Inflammatory macrophage treated with lipopolysaccharide for 1 hour (primary cell): Measurements from ENCODE around the gene PDSS2.
A peak's percentile ranks its signal among the peaks of the same experiment; 100 is the strongest.

ENCODE experiments used
- DNase-seq, 2 donors: peaks; one replicate each; pipeline ENCODE4 v3.0.0-alpha.2; 2020 to 2022

Gene PDSS2

GRCh38 chr6:107114926-107115694 is 344.3 kb downstream of the PDSS2 start, which contains the start of gene BEND3:
Gene BEND3 (minus strand): TSS chr6:107115515. CDS start chr6:107099285, 16,230 bp downstream.
- DNase-seq, result no peak

DNA sequence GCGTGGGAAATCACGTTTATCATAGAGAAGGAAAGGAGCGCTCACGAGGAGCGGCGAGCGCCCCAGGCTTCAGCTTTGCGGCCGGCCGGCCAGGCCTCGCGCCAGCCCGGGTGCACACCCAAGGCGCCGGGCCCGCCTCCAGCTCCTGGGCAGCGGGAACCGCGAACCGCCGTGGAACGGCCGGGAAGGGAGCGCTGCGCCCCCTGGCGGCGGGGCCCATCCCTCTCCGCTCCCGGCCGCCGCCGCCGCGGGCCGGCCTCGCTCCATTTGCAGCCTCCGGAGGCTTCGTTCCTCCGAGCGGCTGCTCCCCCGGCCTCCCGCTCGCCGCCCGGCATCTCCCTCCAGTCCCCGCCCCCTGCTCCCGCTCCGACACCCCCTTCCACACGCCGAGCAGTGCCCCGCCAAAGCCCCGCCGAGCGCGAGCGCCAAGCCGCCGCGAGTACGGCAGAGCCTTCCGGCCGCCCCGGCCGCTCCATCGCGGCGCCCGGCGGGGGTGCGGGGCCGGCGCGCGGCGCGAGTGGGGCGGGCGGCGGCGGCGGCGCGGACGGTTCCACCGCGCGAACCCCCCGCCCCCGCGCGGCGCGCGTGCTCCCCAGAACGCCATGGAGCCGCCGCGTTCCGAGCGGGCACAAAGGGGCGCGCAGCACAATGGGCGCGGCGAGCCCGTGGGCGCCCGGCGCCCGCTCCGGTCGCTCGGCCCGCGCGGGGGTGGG is 345.0 kb downstream of the PDSS2 start:
- DNase-seq, result peak; percentile 78 to 92

DNA sequence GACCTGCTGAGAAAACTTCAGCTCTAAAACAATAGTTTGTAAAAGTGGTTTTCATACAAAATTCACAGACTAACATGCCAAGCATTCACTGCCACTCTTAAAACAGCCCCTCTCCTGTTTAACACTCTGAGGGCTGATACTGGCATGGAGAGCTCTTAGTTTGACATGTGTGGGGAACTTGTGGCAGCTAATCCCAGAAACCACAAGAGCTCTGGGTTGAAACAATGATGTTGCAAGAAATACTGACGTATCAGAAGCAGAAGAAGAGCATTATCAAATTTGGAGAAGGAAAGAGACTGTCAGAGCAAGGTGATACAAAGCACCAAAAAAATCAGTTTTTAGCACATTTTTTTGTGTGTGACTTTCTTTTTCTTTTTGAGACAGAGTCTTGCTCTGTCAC is 349.2 kb downstream of the PDSS2 start:
- DNase-seq, result peak; percentile 67 to 69

GRCh38 chr6:107108201-107108890 is 351.0 kb downstream of the PDSS2 start:
- peak; percentile 23 to 29 for DNase-seq

DNA sequence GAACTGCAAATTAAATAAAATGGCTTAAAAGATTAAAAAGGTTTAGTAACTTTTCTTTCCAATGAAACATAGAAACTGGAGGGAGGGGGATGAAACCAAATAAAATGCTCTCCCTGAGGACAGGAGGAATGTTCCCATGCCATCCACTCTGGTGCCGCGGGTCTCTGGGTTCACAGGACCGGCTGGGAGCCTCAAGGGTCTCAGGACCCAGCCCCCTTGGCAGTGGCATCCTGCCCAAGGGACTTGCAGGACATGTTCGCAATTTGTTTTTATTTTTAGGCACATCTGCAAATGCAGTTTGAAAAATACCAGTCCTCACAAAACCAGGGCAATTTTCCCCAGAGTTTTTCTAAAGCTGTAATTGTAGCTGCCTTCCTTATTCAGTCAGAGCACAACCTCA is 351.6 kb downstream of the PDSS2 start:
- DNase-seq, result no peak

GRCh38 chr6:107106165-107106564 is 353.2 kb downstream of the PDSS2 start:
- no peak for DNase-seq

GRCh38 chr6:107105511-107106116 is 353.8 kb downstream of the PDSS2 start:
- peak in 1 of 2 donors; percentile 22 for DNase-seq

GRCh38 chr6:107103082-107103481 is 356.3 kb downstream of the PDSS2 start:
- DNase-seq, result no peak
